GM19043 (cell line): Measurements from ENCODE around the gene PNPLA1.

ENCODE experiments used
- ATAC-seq: cut with Tn5 transposase; IDR thresholded peaks from one replicate; pipeline ENCODE4 v1.9.1; 2021; ENCODE audit warnings: low read depth; ENCODE audit not compliant: unreplicated experiment

The PNPLA1 gene

GRCh38 chr6:36246506-36247268 lies 23.2 kb upstream of the PNPLA1 start:
- no peak for ATAC-seq

GRCh38 chr6:36247693-36248092 lies 22.2 kb upstream of the PNPLA1 start:
- ATAC-seq, result no peak

- ATAC-seq, result no peak
Observed at GRCh38 chr6:36248980-36249379, 20.9 kb upstream of the PNPLA1 start.

GRCh38 chr6:36249536-36249935 lies 20.3 kb upstream of the PNPLA1 start:
- no peak for ATAC-seq

GRCh38 chr6:36252005-36252404 lies 17.9 kb upstream of the PNPLA1 start:
- ATAC-seq, result no peak

GRCh38 chr6:36263390-36264000 lies 6.4 kb upstream of the PNPLA1 start:
- ATAC-seq, result no peak

- no peak for ATAC-seq
Observed at GRCh38 chr6:36265744-36266143, 4.1 kb upstream of the PNPLA1 start.

- ATAC-seq, result no peak
Observed at GRCh38 chr6:36266913-36267644, 2.8 kb upstream of the PNPLA1 start.

GRCh38 chr6:36267731-36268477 lies 2.0 kb upstream of the PNPLA1 start:
- ATAC-seq, result no peak

- ATAC-seq, result no peak
Observed at GRCh38 chr6:36268478-36269275, 1.2 kb upstream of the PNPLA1 start.

- ATAC-seq, result no peak
Observed at GRCh38 chr6:36272234-36272633, 2.4 kb downstream of the PNPLA1 start.

GRCh38 chr6:36273067-36273466 lies 3.2 kb downstream of the PNPLA1 start:
- ATAC-seq, result no peak

- ATAC-seq, result no peak
Observed at GRCh38 chr6:36273802-36274514, 4.1 kb downstream of the PNPLA1 start.

GRCh38 chr6:36276581-36277536 lies 7.0 kb downstream of the PNPLA1 start:
- ATAC-seq, result no peak

GRCh38 chr6:36277946-36278470 lies 8.1 kb downstream of the PNPLA1 start:
- no peak for ATAC-seq

GRCh38 chr6:36280467-36280866 lies 10.6 kb downstream of the PNPLA1 start:
- ATAC-seq, result no peak

- ATAC-seq, result no peak
Observed at GRCh38 chr6:36280983-36281382, 11.1 kb downstream of the PNPLA1 start.

GRCh38 chr6:36283608-36284007 lies 13.7 kb downstream of the PNPLA1 start:
- no peak for ATAC-seq
